Measurements from ENCODE around the gene PPP1R12A.
"Not testable (repeated sequence)": the region's sequence is repeated elsewhere in the genome, so short reads cannot be mapped to it uniquely, and the experiment has no call there.

The PPP1R12A gene

GRCh38 chr12:79935021-79935623 lies at the start of gene PPP1R12A:
PPP1R12A (minus strand) TSS chr12:79935097; CDS start chr12:79934931, 166 bp downstream.
- DNase-seq, result peak; percentile 95

DNA sequence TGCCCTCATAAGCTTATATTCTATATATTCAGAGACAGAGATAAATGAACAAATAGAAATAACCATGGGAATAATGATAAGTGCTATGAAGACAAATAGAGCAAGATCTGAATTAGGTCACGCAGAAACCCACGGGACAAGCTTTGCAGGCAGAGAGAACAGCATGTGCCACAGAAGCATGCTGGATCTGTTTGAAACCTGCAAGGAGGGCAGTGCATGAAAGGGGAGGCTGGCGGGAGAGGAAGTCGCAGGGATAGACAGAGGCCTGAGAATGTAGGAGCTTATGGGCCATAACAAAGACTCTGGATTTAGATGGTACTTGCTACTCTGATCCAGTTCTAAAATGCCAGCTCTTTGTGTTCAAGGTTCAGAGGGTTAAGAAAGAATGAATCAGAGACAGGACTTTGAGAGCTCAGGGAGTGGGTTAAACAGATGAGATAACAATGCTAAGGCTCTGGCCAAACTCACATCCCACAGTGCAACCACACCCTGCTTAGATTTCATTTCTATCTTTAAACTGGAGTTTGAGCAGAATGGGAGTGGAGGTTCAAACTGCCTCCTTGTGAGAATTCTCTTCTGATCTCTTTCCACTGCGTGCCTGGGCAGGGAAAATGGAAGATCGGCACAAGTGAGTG lies 49.2 kb upstream of the PPP1R12A start:
- no peak for DNase-seq

DNA sequence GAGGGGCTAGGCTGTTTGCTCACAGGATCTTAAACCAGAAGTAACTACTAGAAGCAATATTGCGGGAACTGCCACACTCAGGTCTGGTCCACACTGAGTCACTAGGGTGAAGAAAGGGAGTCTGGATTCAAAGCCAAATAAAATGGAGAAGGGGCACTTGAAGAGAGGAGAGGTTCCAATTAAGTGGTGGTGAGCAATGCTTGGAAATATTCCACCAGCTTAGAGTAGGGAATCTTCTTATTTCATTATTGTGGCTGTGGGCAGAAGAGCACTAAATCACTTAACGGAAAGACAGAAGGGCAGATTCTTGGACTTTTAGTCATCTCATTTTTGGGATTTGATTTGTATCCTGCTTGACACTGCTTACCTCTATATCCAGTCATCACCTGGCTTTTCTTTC lies 48.6 kb upstream of the PPP1R12A start:
- DNase-seq, result no peak

- DNase-seq, result no peak
Observed at GRCh38 chr12:79982086-79983062, 47.5 kb upstream of the PPP1R12A start.

DNA sequence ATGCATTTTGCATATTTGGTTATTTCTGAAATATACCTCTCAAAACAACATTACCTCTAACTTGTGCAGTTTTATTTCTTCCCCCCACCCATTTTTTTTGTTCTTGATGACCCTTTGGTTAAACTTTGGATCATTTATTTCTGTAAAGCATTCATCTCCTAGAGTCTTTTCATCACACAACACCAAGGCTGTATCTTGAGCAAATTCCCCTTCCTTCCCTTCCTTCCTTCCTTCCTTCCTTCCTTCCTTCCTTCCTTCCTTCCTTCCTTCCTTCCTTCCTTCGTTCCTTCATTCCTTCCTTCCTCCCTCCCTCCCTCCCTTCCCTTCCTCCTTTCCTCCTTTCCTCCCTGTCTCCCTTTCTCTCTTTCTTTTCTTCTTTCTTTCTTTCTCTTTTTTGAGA lies 43.8 kb upstream of the PPP1R12A start:
- no peak for DNase-seq

DNA sequence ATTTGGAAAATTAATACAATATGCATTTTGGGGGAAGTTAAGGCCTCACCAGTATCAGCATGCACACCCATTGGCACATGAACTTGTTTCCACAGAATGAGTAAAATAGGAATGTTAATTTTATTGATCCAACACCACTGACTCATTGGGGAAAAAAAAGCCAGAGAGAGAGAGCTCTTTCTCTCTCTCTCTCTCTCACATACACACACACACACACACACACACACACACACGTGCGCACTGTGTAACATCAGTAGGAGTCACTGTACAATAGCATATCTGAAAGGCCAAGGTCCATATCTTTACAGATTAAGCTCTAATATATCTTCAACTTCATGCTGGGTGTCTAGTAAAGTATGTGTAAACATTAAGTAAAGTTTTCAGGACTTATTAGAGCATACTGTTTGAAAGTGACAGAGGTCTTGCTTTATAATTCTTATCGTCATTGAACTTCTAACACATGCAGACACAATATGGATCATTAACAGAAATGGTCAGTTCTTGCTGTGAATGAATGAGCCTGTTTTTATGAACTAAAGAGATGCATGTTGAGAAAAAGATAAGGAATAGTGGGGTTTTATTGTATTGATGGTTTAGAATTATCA lies 43.1 kb upstream of the PPP1R12A start:
- DNase-seq, result not testable (repeated sequence)

GRCh38 chr12:79975143-79975542 lies 40.2 kb upstream of the PPP1R12A start:
- no peak for DNase-seq

GRCh38 chr12:79973801-79974200 lies 38.9 kb upstream of the PPP1R12A start:
- no peak for DNase-seq

- DNase-seq, result no peak
Observed at GRCh38 chr12:79964100-79964627, 29.3 kb upstream of the PPP1R12A start.

DNA sequence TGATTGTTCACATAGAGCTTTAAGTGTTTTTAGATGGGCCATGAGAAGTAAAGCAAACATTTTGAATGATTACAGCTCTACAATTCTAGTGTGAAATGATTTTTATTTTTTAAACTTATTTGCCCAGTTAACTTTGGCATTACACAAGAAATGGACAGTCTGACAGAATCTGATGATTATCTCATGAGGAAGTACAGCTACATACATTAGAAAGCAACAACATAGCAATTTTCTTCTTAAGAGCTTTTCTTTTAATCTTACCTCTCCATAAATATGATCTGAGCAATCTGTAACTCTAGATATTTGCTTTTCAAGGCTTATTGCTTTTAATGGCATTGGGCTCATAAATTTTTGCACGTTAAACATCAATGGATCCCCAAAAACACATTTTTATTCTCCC lies 26.5 kb upstream of the PPP1R12A start:
- DNase-seq, result no peak

- no peak for DNase-seq
Observed at GRCh38 chr12:79959484-79959883, 24.6 kb upstream of the PPP1R12A start.

GRCh38 chr12:79956896-79957295 lies 22.0 kb upstream of the PPP1R12A start:
- DNase-seq, result no peak

- no peak for DNase-seq
Observed at GRCh38 chr12:79955561-79955960, 20.7 kb upstream of the PPP1R12A start.

GRCh38 chr12:79954037-79954610 lies 19.2 kb upstream of the PPP1R12A start:
- no peak for DNase-seq

DNA sequence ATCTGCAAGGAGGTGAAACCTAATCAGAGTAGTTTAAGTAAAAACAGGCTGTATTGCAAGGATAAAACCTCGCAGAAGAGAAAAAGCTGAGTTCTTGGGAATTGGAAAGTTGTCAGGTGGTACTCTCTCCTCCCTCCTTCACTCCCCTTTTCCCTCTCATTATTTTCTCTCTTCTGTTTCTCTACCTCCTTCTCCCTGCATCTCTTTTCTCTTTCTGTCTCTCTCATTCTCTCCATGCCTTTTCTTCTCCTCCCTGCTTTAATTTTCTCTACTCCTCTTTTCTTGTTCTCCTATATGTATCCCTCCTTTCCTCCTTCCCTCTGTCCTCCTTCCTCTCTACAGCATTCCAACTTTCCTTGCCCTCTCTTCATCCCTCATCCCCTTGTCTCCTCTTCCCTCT lies 14.2 kb upstream of the PPP1R12A start:
- no peak for DNase-seq

- no peak for DNase-seq
Observed at GRCh38 chr12:79945433-79945832, 10.5 kb upstream of the PPP1R12A start.

DNA sequence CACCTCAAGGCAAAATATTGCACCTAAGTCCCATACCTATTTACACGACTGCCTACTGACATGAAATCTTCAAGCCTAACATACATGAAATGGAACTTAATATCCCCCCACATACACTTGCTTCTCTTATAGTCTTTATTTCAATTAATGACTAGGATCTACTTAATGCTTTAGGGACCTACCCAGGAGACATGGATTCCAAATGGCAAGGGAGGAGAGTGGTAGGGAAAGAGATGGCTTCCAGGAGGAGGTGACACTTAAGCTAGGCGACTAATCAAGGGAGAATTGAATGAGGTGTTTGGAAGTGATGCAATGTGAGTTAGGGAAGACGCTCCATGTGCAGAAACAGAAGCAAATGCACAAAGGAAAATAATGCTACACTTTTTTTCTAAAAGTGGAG lies 9.7 kb upstream of the PPP1R12A start:
- DNase-seq, result no peak

DNA sequence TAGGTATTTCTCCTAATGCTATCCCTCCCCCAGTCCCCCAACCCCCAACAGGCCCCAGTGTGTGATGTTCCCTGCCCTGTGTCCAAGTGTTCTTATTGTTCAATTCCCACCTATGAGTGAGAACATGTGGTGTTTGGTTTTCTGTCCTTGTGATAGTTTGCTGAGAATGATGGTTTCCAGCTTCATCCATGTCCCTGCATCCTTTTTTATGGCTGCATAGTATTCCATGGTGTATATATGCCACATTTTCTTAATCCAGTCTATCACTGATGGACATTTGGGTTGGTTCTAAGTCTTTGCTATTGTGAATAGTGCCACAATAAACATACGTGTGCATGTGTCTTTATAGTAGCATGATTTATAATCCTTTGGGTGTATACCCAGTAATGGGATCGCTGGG lies 7.9 kb upstream of the PPP1R12A start:
- DNase-seq, result not testable (repeated sequence)

GRCh38 chr12:79939728-79940310 lies 4.9 kb upstream of the PPP1R12A start:
- no peak for DNase-seq

DNA sequence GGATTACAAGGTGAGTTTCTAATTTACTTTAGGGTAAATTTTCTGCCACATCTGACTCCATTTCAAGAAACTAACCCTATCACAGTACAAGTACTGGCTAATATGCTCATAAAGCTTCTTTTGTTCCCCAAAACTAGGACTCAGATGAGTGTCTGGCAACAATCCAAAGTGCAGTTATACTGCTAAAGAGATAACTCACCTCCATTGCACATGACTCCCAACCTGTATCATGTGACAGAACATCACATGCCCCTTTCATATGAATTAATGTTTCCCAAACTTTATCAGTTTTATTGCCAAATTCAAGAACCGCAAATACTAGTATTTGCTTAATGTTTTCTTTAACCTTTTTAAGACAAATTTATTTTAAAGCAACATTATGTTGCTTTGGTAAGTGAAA lies 3.9 kb upstream of the PPP1R12A start:
- no peak for DNase-seq

DNA sequence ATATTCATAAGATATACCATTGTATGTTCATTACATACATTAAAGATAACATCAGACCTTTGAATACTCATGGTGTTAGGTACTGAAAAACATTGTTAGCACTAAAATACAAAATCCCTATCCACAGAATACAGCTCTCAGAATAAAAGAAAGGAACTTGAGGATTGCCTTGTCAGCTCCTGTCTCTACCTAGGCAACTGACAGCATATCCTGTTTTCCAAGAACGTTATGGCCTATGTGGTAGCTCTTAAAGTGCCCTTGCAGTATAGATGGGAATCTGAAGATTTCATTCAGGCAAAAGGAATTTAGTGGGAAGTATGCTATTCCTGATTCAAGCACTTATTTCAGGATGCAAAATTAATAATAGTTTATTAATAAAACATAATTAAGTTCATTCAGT lies 1.8 kb upstream of the PPP1R12A start:
- no peak for DNase-seq

DNA sequence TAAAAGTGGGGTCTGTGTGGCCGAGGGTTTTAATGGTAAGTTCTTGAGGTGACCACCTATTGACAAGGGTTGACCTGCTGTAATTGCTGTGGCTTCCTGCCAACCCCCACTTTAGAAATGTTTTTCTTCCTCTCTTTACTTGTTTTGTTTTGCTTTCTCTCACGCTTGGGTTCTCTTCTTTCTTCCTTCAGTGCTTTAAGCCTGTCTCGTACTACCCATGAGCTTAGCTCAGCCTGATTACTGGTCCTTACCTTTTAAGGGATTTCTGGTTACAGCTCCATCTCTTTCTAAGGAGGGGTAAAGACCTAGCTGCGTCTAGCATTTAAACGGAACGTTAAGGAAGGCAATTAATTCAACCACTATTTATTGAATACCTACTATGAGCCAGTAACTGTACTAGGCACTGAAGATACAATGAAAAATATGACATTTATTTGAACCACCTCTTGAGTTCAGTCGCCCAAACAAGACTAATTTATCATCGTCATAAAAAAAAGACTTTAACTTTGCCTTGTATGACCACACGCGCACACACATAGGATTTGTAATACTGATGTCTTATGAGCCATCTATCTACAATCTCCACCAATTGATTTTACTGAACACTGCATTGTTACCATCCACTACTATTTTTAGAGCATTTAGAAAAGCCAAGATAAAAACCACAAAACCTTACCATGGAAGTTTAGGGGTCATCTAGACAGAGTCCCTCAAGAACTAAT lies 888 bp upstream of the PPP1R12A start:
- DNase-seq, result no peak

Data from CD4-positive, alpha-beta T cell treated with Interleukin-17A for 1 hour (primary cell).